ENCODE measurements around the gene PCIF1.

The PCIF1 gene

DNA sequence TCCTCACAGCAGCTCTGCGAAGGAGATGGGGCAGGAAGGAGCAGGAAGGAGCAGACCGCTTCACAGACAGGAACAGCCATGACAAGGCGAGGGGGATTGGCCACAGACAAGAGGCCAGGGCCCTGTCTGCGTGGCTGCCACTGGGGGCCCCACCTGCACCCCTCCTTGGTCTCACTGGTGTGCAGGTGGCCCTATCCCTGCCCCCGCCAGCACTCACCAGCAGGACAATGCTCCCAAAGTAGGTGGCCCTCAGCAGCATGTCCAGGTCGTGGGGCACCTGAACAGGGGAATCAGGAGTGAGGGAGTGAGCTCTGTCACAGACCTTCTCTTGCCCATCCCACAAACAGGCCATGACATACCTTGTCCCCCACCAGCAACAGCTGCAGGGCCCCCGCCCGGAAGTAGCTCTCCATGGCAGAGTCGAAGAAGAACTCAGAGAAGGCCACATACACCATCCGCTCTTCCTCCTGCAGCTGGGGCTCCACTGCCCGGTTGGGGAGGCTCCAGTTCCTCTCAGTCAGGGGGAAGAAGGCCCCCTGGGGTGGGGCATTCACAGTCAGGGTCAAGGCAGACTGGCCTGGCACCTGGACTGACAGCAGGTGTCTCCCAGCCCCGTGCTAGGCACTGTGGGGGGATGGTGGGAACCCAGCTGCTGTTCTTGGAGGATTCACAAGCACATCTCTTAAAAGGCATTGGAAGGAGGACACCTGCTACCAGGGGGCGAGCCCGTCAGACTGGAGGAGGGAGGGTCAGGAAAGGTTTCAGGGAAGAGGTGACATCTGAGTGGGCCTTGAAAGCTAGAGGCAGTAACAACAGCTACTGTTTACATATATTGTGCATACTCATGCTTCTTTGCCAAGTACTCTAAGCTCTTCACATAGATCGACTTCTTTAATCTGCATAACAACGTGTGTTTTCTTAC, 29.6 kb upstream of the PCIF1 start:
- no peak for DNase-seq (ENCODE audit: low spot score)

GRCh38 chr20:45905505-45906079, 28.9 kb upstream of the PCIF1 start:
- no peak for DNase-seq (ENCODE audit: low spot score)

DNA sequence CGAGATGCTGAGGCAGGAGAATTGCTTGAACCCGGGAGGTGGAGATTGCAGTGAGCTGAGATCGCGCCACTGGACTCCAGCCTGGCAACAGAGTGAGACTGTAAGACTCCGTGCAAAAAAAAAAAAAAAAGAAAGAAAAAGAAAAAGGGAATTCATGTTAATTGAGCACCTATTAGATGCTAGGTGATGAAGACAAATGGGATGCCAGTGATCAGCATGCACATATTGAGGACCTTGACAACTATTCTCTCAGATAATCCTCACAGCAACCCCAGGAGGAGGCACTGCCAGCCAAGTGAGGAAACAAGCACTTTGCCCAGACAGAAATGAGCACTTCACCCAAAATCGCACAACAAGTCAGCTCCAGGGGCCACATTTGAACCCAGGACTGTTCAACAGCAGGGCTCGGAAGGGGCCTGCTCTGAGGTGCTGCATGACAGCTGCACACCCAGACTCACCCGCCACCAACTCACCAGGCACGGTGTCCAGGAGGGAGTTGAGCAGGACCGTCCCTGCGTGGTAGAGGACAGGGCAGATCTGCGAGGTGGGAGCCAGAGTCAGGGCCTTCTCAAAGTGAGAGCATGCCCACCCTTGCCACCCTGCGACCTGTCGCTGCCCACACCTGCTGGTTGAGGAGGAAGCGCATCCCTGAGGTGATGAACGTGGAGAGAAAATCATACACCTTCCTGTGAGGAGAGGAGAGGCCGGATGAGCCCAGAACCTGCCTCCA, 27.1 kb upstream of the PCIF1 start:
- no peak for DNase-seq (ENCODE audit: low spot score)

DNA sequence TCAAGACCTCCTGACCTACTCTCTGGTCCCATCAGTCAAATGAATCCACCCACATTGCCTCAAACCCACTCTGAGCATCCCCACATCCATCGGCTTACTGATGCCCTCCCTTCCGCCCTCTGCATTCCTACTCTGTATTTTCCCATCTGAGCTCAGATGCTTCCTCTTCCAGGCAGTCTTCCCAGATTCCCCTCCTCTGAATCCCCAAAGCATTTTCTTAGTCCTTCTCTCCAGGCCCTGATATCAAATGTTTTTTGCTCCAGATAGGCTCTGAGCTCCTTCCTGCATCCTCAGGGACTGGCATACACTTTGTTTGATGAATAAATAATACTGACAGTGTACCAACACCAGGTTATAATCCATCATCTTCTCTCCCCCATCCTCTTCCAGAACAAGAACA, 26.4 kb upstream of the PCIF1 start:
- DNase-seq (ENCODE audit: low spot score): no peak

GRCh38 chr20:45909336-45909808, 25.1 kb upstream of the PCIF1 start:
- DNase-seq (ENCODE audit: low spot score): no peak

DNA sequence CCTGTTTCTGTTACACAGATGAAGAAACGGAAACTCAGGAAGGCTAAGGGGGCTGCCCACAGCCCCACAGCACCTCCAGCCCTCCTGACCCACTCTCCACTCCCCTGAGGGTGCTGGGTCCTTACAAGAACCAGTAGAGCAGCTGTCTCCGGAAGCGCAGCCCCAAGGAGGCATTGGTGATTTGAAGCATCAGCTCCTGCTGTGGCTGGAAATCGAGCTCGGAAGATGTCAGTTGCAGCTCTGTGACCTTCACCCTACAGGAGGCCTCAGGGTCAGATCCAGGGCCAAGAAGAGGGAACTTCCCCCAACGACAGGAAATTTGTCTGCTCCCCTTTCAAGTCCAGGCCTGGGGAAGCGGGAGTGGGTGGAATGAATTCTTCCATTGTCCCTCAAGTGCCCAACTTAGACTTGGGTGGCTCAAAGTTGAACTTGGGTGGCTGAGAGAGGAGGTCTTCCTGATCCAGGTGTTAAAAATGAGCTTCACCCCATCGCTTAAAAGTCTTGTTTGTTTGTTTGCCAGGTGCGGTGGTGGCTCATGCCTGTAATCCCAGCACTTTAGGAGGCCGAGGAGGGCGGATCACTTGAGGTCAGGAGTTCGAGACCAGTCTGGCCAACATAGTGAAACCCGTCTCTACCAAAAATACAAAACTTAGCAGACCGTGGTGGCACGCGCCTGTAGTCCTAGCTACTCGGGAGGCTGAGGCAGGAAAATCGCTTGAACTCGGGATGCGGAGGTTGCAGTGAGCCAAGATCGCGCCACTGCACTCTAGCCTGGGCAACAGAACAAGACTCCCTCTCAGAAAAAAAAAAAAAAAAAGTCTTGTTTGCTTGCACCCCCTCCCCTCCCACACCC, 24.4 kb upstream of the PCIF1 start:
- DNase-seq (ENCODE audit: low spot score): no peak

DNA sequence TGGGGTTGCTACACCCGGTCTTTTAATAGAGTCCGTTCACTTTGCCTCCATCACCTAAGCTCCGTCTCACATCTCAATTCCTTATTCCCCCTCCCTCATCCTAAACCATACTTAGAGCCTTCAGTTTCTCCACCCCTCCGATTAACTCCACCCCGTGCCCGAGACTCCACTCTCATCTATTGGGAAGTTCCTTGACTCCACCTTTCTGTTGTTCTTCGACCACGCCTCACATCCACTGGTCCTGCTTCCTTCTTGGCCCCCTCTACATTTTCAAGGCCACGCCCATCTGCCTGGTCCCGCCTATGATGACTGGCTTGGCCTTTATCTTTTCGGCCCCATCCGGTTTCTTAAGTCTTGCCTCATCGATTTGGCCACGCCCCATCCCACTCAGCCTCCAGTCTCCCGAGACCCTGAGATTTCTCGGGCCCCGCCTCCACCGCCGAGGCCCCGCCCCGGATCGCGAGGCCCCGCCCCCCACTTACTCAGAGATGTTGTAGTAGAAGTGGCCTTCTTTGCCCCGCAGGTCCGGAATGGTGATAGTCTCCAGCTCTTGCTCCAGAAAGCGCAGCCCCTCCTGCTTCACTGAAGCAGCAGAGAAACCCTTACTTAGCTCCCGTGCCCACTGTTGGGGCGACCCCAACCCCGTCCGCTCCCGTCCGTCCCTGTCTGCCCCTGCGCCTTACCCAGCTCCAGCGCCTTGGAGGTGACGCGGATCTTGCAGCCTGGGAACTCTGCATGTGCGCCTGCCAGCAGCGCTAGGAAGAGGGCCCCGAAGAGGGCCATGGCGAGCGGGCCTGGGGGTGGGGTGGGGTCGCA, 23.6 kb upstream of the PCIF1 start:
- DNase-seq (ENCODE audit: low spot score): peak; percentile 85

GRCh38 chr20:45911486-45912343, 22.8 kb upstream of the PCIF1 start, which contains the start of gene PLTP:
PLTP (minus strand) TSS chr20:45912155; CDS start chr20:45911452, 703 bp downstream.
- DNase-seq (ENCODE audit: low spot score): peak; percentile 14

GRCh38 chr20:45912344-45912682, 22.2 kb upstream of the PCIF1 start:
- DNase-seq (ENCODE audit: low spot score): no peak

DNA sequence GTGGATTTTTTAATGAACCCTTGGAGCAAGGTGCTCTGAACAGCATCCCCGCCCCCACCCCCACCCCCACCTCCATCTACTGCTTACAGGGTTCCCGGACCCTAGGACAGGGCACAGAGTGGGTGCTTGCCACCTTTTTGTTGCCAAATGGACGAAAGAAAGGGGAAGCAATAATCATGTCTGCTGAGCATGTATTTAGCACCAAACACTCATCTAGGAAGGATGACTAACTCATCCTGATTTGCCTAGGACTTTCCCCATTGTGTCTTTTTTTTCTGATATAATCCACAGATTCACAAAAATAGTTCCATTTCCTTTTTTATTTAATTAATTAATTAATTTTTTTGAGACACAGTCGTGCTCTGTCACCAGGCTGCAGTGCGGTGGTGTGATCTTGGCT, 21.4 kb upstream of the PCIF1 start:
- DNase-seq (ENCODE audit: low spot score): no peak

- no peak for DNase-seq (ENCODE audit: low spot score)
Measured at GRCh38 chr20:45917790-45918141, 16.7 kb upstream of the PCIF1 start.

- DNase-seq (ENCODE audit: low spot score): no peak
Measured at GRCh38 chr20:45918182-45918737, 16.2 kb upstream of the PCIF1 start.

GRCh38 chr20:45918779-45919537, 15.5 kb upstream of the PCIF1 start:
- no peak for DNase-seq (ENCODE audit: low spot score)

GRCh38 chr20:45919542-45920399, 14.7 kb upstream of the PCIF1 start:
- DNase-seq (ENCODE audit: low spot score): no peak

DNA sequence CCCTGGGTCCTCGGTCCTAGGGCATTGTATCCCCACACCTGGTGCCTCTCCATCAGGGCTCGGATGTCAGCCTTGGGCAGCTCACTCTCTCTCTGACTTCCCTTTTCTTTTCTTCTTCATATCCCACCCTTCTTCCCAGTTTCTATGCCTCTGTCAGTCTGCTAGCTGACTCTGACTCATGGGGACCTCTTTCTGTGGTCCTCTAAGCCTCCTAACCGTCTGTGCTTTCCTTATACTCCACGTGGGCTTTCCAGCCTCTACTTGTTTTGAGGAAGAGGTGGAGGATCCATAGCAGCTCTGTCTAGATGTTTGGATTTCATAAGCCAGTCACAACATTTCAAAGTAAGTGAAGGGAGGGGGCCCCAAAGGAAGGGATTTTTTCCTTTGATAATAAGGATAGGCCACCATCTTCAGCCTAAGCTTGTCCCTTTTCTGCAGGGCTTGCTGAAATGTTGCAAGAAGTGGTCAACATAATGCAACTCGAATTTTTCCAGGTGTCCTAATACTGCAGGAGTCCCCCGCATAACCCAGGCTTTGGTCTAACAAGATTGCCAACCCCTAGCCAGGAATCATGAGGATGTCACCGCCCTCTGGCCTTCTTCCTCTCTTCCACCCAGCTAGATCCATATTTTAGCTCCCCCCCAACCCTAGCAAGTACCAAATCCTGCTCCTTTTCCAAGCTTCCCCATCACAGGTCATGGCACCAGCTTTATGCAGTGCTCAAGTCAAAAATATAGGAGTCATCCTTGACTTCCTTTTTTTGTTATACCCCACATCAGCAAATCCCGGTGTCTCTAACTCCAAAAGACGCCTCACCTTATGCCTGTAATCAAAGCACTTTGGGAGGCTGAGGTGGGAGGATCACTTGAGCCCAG, 13.8 kb upstream of the PCIF1 start:
- DNase-seq (ENCODE audit: low spot score): no peak

GRCh38 chr20:45921337-45922189, 12.9 kb upstream of the PCIF1 start:
- no peak for DNase-seq (ENCODE audit: low spot score)
